B cell (primary cell): Measurements from ENCODE around the gene MBNL2. TPM values are rescaled to one million over a fixed set of nuclear protein-coding genes. Genes with fewer than 3 reads are reported as not detected.

Source experiments
- ATAC-seq: fragments of 200-7000 bp; cut with Tn5 transposase; one replicate; pipeline ENCODE4 v1.10.0; 2021; ENCODE audit warnings: low read depth, mild to moderate bottlenecking, moderate number of reproducible peaks, moderate library complexity
- CTCF ChIA-PET: fragments of 350-600 bp; sonication (Branson Sonifier 250); formaldehyde crosslinking; loops from one replicate; lab custom pipeline; 2021; ENCODE audit warnings: antibody characterized with exemption, inconsistent platforms; lab: Charles Lee
- POLR2A ChIA-PET: fragments of 350-600 bp; sonication (Branson Sonifier 250); formaldehyde crosslinking; loops from one replicate; lab custom pipeline; 2021; ENCODE audit warnings: antibody characterized with exemption; lab: Charles Lee
- DNase-seq: peaks from one replicate; pipeline ENCODE4 v3.0.0; 2013
- H2AFZ ChIP-seq: 2 replicates; pipeline ENCODE4 v1.6.1; 2012; ENCODE audit warnings: mild to moderate bottlenecking, low read depth, low read length; ENCODE audit not compliant: insufficient read depth, poor library complexity, severe bottlenecking
- H3K27ac ChIP-seq, 2 donors: 1 replicate in 1 of 2; 2 replicates in 1 of 2; pipeline ENCODE4 v1.5.1; 2012 to 2013; ENCODE audit warnings: low read length in 2 of 2, mild to moderate bottlenecking in 2 of 2, moderate library complexity in 1 of 2
- H3K27me3 ChIP-seq, 4 experiments: fragments of 200-600 bp in 1 of 4; sonication (generic) in 1 of 4; replicated peaks in 1 of 4; 1 replicate in 2 of 4; 2 replicates in 2 of 4; pipeline versions ENCODE4 v1.6.1 to v1.7.0; 2013 to 2016; ENCODE audit warnings: low read length in 3 of 4, mild to moderate bottlenecking in 2 of 4, mixed read lengths in 1 of 4, moderate library complexity in 1 of 4; ENCODE audit not compliant: insufficient read depth in 4 of 4, control insufficient read depth in 3 of 4; ENCODE audit errors: control extremely low read depth in 1 of 4
- H3K36me3 ChIP-seq, 2 experiments: replicated peaks in 1 of 2; 1 replicate in 1 of 2; 2 replicates in 1 of 2; pipeline versions ENCODE4 v1.6.1 to v1.7.1; 2013; ENCODE audit warnings: low read length in 1 of 2; ENCODE audit not compliant: insufficient read depth in 2 of 2, control insufficient read depth in 1 of 2; ENCODE audit errors: control extremely low read depth in 1 of 2, extremely low read depth in 1 of 2
- H3K4me1 ChIP-seq, 2 donors: fragments of 200-600 bp in 1 of 2; sonication (generic) in 1 of 2; 1 replicate in 1 of 2; 2 replicates in 1 of 2; pipeline versions ENCODE4 v1.5.1 to v1.6.1; 2013 to 2017; ENCODE audit warnings: low read length in 2 of 2; ENCODE audit not compliant: control insufficient read depth in 2 of 2, insufficient read depth in 2 of 2
- H3K4me2 ChIP-seq: replicated peaks from 2 replicates; pipeline ENCODE3; 2012; ENCODE audit warnings: mild to moderate bottlenecking, low read depth, low read length; ENCODE audit not compliant: poor library complexity, severe bottlenecking
- H3K4me3 ChIP-seq, 5 experiments: fragments of 200-600 bp in 1 of 5; sonication (generic) in 1 of 5; 1 replicate in 3 of 5; 2 replicates in 2 of 5; pipeline versions ENCODE4 v1.5.1 to v1.7.0; 2011 to 2016; ENCODE audit warnings: low read length in 4 of 5, mild to moderate bottlenecking in 4 of 5, low read depth in 2 of 5, control low read depth in 1 of 5, moderate library complexity in 1 of 5; ENCODE audit not compliant: insufficient read depth in 1 of 5; ENCODE audit errors: control extremely low read depth in 1 of 5, extremely low read depth in 1 of 5
- H3K79me2 ChIP-seq: fragments of 200-600 bp; sonication (generic); one replicate; pipeline ENCODE4 v1.6.0; 2016; ENCODE audit warnings: low read length; ENCODE audit not compliant: control insufficient read depth, insufficient read depth
- H3K9ac ChIP-seq: fragments of 200-600 bp; sonication (generic); 2 replicates; pipeline ENCODE4 v1.6.1; 2017; ENCODE audit warnings: mild to moderate bottlenecking, low read length, moderate library complexity
- H3K9me3 ChIP-seq, 3 donors: one replicate each; pipeline versions ENCODE4 v1.6.1 to v1.7.1; 2013; ENCODE audit warnings: low read length in 2 of 3; ENCODE audit not compliant: control insufficient read depth in 2 of 3, insufficient read depth in 1 of 3; ENCODE audit errors: control extremely low read depth in 1 of 3
- H4K20me1 ChIP-seq: 2 replicates; pipeline ENCODE4 v1.6.0; 2012; ENCODE audit warnings: mild to moderate bottlenecking, low read length; ENCODE audit not compliant: insufficient read depth, control insufficient read depth, poor library complexity, severe bottlenecking
- H3K27ac Mint-ChIP-seq: one replicate; pipeline ENCODE4 v1.8.0; 2021; ENCODE audit warnings: mixed read lengths
- H3K27me3 Mint-ChIP-seq: one replicate; pipeline ENCODE4 v1.8.0; 2021; ENCODE audit warnings: mixed read lengths
- H3K4me1 Mint-ChIP-seq: one replicate; pipeline ENCODE4 v1.8.0; 2021; ENCODE audit warnings: mixed read lengths
- H3K4me3 Mint-ChIP-seq: one replicate; pipeline ENCODE4 v1.8.0; 2021; ENCODE audit warnings: mixed read lengths
- H3K9me3 Mint-ChIP-seq: one replicate; pipeline ENCODE4 v1.8.0; 2022; ENCODE audit warnings: mixed read lengths; ENCODE audit not compliant: insufficient read depth
- EZH2 ChIP-seq: IDR thresholded peaks from 2 replicates; pipeline ENCODE4 v1.6.1; 2012; ENCODE audit warnings: borderline replicate concordance, low read depth, mild to moderate bottlenecking, moderate library complexity, low read length; ENCODE audit not compliant: insufficient read depth, poor library complexity, severe bottlenecking
- WGBS: methylation state at CpG from one replicate; pipeline ENCODE4 v1.1.5; 2013; ENCODE audit warnings: missing lambda C conversion rate; ENCODE audit not compliant: insufficient coverage; 5-methylcytosine and 5-hydroxymethylcytosine counted together
- intact Hi-C: fragments of 100-400 bp; cut with micrococcal nuclease; formaldehyde crosslinking; loops from one replicate; pipeline ENCODE4 v1.10.0; 2022
- polyA plus RNA-seq: library from polyadenylated mRNA; depleted of rRNA; stranded (reverse); fragments of >200 nt; gene quantifications from 2 replicates; pipeline ENCODE4 v1.2.3, GENCODE V29; 2012
- total RNA-seq, 2 donors: library from RNA; stranded (reverse); fragments of 120-200 nt in 1 of 2; gene quantifications; 1 replicate in 1 of 2; 2 replicates in 1 of 2; pipeline versions ENCODE4 v1.2.3 to v1.2.4, GENCODE V29; 2013 to 2022
- TF ChIP-seq, protein P1 (sequence below): fragments of 200-600 bp; IDR thresholded peaks from one replicate; pipeline ENCODE4 v1.8.0; 2022; ENCODE audit warnings: antibody characterized with exemption, mild to moderate bottlenecking

Gene MBNL2
- total and polyA plus RNA-seq, 2 donors (not counting 1 experiment from before 2014, with no cell fraction given), result 6.9 to 50.1 TPM

- no peaks in the 10 kb centered on the region for H3K9me3 Mint-ChIP-seq
- Histone ChIP-seq H3K4me1 (no peaks in the 10 kb centered on the region), H3K4me2 (no peak overlapping the region), H3K9me3 (no peaks in the 10 kb centered on the region), H3K4me3 (no peak overlapping the region), H3K36me3 (no peaks in the 10 kb centered on the region), H3K79me2 (no peaks in the 10 kb centered on the region), H3K27ac (no peak overlapping the region), H3K9ac (no peak overlapping the region), H4K20me1 (no peaks in the 10 kb centered on the region), H2AFZ (no peak overlapping the region), H3K27me3 (peaks cover 0 to 2% (median 1%) of the 10 kb centered on the region in 4 experiments)
- no peak for DNase-seq
- H3K4me3 Mint-ChIP-seq, result no peak overlapping the region
- TF ChIP-seq, protein P1, sequence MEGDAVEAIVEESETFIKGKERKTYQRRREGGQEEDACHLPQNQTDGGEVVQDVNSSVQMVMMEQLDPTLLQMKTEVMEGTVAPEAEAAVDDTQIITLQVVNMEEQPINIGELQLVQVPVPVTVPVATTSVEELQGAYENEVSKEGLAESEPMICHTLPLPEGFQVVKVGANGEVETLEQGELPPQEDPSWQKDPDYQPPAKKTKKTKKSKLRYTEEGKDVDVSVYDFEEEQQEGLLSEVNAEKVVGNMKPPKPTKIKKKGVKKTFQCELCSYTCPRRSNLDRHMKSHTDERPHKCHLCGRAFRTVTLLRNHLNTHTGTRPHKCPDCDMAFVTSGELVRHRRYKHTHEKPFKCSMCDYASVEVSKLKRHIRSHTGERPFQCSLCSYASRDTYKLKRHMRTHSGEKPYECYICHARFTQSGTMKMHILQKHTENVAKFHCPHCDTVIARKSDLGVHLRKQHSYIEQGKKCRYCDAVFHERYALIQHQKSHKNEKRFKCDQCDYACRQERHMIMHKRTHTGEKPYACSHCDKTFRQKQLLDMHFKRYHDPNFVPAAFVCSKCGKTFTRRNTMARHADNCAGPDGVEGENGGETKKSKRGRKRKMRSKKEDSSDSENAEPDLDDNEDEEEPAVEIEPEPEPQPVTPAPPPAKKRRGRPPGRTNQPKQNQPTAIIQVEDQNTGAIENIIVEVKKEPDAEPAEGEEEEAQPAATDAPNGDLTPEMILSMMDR, result no peak
- no peak for TF ChIP-seq EZH2
- intact Hi-C loops, result no loop called here
- H3K27ac Mint-ChIP-seq, result no peak overlapping the region
- H3K27me3 Mint-ChIP-seq, result peaks cover 8% of the 10 kb centered on the region
- no peak for ATAC-seq
- WGBS, result 72% methylated on average over 6 of the region's 6 CpGs
- ChIA-PET POLR2A (no interaction called here), CTCF (no interaction called here)
- no peaks in the 10 kb centered on the region for H3K4me1 Mint-ChIP-seq
Measured at GRCh38 chr13:97411984-97412383, 189.9 kb downstream of the MBNL2 start.

DNA sequence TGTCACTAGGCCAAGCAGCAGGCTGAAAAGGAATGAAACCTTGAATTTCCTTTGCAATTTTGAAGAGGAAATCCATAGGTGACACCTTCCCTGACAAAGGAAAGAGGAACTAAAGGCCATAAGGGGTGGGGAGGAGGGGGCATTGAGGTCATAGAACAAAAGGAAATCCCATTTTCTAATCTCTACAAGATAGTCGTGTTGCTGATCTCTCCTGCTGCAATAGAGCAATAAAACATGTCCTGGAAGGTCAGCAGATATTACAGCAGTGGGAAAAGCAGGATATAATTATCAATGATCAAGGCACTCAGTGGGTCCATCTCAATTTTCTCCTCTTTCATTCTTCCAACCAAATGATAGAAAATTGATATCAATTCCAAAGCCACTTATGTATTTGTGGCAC lies 191.6 kb downstream of the MBNL2 start:
- H3K27ac ChIP-seq, result no peak overlapping the region
- no peak overlapping the region for H3K4me3 ChIP-seq
- 0% methylated on average over 1 of the region's 1 CpG for WGBS
- POLR2A ChIA-PET, result no interaction called here
- no peaks in the 10 kb centered on the region for H3K9me3 Mint-ChIP-seq
- no peak overlapping the region for H3K27ac Mint-ChIP-seq
- H4K20me1 ChIP-seq, result no peaks in the 10 kb centered on the region
- no peaks in the 10 kb centered on the region for H3K36me3 ChIP-seq
- no peak overlapping the region for H3K4me3 Mint-ChIP-seq
- H3K27me3 Mint-ChIP-seq, result peaks cover 6% of the 10 kb centered on the region
- no peak overlapping the region for H2AFZ ChIP-seq
- H3K4me1 ChIP-seq, result no peaks in the 10 kb centered on the region
- no peak overlapping the region for H3K9ac ChIP-seq
- no peaks in the 10 kb centered on the region for H3K4me1 Mint-ChIP-seq
- intact Hi-C loops, result no loop called here
- H3K27me3 ChIP-seq, result peaks cover 0 to 2% (median 1%) of the 10 kb centered on the region in 4 experiments
- TF ChIP-seq, protein P1, result no peak
- no peak for TF ChIP-seq EZH2
- no peak overlapping the region for H3K4me2 ChIP-seq
- no peaks in the 10 kb centered on the region for H3K9me3 ChIP-seq
- CTCF ChIA-PET, result no interaction called here
- ATAC-seq (no peak), DNase-seq (no peak)
- H3K79me2 ChIP-seq, result no peaks in the 10 kb centered on the region
